ENCODE measurements around the gene ELFN2.
"Not testable (repeated sequence)": the region's sequence is repeated elsewhere in the genome, so short reads cannot be mapped to it uniquely, and the experiment has no call there.

The ELFN2 gene

DNA sequence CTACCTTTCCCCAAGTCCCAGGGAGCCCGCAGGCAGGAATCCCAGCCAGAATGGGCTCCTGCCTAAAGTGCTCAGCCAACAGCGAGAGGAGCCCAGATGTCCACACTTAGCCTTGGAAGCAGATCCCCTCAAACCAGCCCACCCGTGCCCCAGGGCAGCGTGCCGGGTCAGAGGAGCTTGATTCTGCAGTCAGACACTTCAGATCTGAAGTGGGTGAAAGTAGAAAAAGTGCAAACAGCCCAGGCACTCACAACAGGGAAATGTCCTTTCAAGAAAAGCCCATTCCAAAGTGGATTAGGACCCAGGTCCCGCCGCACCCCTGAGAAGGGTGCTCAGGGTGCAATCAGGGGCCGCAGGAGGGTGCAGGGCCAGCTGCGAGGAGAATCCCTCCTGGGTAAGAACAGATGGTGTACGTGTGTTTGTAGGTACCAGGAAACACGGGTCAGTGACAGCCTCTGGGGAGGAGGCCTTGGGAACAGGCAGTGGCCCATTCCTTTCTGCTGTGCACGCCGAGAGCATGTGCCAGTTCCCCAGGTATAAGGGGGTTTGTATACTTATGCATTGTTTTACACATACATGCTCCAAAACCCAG is 17.7 kb downstream of the ELFN2 start:
- no peak for DNase-seq

GRCh38 chr22:37409031-37409430 is 18.2 kb downstream of the ELFN2 start:
- DNase-seq: no peak

DNA sequence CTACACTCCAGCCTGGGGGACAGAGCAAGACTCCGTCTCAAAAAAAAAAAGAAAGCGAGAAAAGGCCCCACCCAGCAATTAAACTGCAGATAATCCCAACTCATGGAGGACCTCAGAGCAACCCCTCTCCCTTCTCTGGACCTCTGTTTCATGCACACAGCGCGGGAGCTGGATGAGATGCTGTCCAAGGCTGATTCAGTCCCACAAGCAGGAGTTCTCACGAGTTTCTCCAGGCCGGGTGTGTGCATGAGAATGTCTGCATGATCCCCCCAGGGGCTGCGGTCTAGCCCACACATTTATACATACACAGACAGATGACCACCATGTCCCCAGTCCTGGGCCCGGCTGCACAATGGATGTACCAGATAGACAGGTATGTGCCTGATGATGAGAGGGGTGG is 19.4 kb downstream of the ELFN2 start:
- no peak for DNase-seq

DNA sequence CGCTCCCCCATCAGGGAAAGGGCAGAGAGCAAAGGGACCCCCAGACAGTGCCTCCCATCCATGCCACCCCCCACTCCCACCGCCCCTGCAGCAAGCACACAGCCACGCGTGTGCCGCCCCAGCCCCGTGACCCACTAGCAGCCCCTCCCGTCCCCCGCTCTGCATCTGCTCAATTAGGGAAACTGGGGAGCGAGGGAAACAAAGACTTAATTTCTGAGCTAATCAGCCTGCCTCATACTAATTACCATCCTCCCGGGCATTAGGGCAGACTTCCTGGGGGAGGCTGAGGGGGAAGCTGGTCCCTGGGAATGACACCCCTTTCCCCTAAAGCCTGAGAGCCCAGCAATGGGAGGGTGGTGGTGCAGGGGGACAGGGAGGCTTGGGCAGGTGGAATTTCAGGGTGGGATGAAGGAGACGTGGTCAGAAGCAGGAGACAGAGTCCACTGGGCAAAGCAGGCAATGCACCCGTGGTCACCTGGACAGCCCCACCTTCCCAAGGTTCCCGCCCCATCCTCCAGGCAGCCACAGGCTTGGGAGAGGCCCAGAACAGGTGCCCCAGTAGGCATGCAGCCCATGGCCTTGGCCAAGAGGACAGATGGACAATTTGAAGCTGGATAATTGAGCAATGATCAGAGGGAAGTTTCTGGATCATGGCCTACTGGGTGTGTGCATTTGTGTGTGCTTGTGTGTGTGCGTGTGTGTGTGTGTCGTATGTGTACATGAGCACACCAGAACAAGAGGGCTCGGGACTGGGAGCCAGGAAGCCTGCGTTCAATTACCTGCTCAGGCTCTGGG is 20.6 kb downstream of the ELFN2 start:
- no peak for DNase-seq

- DNase-seq: no peak
Observed at GRCh38 chr22:37404091-37404490, 23.2 kb downstream of the ELFN2 start.

DNA sequence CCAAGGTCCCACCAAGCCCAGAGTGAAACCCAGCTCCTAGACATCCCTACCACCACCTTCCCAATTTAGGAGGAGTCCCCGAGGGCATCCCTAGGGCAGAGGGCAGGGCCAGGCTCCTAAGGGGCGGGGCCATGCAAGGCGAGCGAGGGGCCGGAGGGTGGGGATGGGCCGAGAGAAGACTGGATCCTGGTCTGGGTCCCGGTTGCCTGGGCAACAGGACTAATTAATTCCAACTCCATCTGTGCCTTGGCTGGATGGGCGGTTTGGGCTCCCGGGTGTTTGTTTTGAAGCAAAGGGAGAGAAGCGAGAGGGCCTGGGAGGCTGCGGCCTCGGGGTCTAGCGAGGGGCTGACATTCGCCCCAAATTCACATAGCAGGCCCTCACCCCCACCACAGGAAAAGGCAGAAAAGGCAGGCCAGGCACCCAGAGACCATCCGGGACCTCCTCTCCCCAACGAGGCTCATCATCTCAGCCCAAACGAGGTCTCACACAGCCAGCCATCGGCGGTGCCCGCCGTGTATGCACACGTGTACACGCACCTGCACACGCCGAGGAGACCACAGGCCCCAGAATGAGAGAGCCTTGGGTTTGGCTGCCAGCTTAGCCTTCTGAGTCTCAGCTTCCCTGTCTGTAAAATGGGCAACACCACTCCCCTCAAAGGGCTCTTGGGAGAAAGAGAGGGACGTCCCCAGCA is 23.9 kb downstream of the ELFN2 start:
- no peak for DNase-seq

- DNase-seq: no peak
Observed at GRCh38 chr22:37402184-37402506, 25.1 kb downstream of the ELFN2 start.

DNA sequence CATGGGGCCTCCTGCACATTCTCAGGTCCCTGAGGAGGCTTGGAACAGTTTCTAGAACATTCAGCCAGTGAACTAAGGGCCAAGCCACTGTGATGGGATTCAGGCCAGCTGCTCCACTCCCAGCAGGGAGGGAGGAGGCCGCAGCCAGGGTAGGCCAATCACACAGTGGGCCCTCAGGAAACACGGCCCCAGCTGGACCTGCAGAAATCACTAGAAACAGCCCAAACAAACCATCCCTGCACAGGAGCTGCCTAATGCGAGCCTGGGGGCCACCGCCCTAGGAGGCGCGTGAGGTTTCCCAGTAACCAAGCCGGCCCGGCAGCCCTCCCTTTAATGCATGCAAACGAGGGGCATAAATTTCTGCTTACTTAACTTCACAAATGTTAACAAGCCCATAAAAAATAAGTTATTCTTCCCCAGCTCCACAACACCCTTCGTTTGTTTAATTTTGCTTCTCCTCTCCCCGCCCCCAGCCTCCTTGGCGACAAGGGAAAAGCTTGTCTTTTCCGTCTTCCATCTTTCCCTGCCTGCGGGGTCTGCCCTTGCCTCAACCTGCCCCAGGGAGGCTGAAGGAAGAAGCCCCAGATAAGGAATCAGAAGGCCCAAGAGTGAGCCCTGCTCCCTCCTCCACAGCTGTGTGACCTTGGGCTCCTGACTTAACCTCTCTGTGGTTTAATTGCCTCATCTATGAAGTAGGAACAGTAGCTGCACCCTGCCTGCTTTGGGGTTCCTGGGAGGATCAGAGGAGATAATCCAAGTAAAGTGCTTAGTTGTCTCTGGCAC is 25.7 kb downstream of the ELFN2 start:
- DNase-seq: no peak

- DNase-seq: no peak
Observed at GRCh38 chr22:37400719-37401118, 26.6 kb downstream of the ELFN2 start.

DNA sequence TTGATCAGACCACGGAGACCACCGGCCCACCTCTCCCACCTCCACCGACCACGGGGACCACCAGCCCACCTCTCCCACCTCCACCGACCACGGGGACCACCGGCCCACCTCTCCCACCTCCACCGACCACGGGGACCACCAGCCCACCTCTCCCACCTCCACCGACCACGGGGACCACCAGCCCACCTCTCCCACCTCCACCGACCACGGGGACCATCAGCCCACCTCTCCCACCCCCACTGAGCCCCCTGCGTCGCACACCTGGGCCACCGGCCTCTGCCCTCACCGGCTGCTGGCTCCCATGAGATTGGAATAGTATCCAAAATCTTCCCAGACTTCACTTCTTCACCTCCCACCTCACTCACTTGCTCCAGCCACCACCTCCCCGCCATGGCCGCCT is 27.8 kb downstream of the ELFN2 start:
- not testable (repeated sequence) for DNase-seq

DNA sequence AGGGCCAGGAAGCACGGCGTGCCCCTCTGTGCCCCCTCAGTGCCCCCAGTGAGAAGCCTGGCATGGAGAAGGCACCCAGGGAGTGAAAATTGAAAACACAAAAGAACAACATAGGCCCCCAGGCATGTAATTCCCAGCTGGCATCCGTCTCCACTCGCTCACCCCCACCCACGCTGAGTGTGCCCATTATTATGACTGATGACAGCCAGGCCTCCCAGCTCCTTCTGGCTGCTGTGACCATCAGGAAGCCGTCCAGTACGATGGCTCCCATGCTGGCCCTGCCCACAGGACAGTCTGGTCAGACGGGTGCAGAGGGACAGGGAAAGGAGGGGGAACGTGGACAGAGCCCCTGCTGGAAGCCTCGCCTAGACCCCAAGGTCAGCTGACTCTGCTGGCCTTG is 30.1 kb downstream of the ELFN2 start:
- DNase-seq: no peak

DNA sequence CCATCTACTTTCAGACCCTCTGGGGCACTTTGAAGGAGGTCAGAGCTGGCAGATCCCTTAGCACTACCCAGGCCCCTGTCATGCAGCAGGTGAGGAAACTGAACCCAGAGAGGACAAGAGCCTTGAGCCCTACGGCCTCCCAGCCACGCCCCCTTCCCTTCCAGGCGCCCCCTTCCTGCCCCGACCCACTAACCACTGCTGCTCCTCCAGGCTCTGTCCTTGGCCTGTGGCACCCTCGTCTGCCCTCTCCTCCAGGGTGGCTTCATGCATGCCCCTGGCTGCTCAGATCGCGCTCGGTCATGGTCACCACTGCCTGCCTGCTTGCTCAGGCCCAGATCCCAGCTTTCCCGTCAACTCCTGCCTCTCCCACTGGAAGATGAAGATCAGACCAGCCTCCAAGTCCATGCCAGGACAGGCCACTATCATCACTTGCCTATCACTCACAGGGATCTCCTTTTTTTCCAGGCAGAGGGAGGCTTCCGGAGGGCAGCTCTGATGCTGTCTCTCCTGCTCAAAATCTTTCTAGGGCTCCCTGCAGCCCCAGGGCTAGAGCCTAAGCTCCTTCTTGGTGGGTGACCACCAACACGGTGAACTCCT is 30.7 kb downstream of the ELFN2 start:
- no peak for DNase-seq

DNA sequence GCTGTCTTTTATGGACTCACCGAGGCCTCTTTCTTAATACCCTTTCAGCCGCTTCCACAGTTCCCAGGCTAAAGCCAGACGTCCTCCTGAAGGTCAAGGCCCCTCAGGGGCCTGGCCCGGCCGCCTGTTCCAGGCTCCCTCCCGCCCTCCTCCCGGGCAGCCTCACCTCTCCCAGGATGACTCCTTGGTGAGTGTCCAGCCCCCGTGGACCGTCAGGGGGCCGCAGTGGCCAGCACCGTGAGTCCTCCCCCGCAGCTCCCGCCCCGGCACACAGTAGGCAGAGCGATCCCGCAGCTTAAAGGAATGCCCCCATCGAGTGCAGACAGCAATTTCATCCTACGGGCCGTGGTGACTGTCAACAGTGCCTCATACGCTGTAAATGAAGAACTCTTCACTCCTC is 32.9 kb downstream of the ELFN2 start:
- DNase-seq: no peak

- no peak for DNase-seq
Observed at GRCh38 chr22:37393746-37394145, 33.5 kb downstream of the ELFN2 start.

DNA sequence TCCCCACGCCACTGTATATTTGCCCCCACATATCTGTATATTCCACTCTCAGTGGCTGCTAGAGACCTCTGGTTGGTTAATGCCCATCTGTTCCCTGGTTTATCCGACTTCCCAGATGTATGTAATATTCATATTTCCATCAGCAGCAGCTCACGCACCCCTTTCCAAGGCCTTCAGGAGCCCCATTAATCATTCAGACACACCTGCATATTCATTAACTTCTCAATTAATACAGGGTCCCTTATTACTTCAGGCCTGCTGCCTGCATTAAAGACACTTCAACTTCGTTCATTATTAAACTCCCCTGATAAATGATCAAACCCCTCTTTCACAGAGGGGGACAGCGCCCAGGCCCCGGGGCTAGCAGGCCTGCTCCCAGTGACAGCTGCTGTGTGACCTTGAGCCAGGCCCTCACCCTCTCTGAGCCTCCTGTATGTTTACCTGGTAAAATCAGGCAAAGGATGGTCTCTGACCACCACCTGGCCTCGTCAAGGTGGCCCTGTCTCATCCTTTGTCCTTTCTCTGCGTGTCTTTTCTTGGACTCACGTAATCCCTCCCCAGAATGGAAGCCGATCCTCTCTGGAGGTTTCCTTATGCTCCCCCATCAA is 34.5 kb downstream of the ELFN2 start:
- no peak for DNase-seq

DNA sequence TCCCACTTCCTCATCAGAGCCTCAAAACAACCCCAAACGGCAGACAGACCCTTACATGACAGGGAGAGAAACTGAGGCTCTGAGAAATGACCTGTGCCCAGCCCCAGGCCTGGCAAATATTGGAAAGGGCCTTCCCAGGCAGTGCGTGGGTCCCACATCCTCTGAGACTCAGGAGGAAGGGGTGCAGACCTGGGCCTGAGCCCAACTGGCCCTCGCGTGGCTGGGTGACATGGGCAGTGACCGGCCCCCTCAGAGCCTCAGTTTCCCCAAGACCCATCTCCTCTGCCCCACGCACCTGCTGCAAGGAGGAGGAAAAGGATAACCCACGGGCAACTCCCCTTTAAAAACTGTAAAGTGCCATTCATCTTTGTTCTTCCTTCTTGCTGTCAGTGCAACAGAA is 35.6 kb downstream of the ELFN2 start:
- DNase-seq: no peak

GRCh38 chr22:37390075-37390474 is 37.2 kb downstream of the ELFN2 start:
- no peak for DNase-seq

- no peak for DNase-seq
Observed at GRCh38 chr22:37388538-37388937, 38.7 kb downstream of the ELFN2 start.

DNA sequence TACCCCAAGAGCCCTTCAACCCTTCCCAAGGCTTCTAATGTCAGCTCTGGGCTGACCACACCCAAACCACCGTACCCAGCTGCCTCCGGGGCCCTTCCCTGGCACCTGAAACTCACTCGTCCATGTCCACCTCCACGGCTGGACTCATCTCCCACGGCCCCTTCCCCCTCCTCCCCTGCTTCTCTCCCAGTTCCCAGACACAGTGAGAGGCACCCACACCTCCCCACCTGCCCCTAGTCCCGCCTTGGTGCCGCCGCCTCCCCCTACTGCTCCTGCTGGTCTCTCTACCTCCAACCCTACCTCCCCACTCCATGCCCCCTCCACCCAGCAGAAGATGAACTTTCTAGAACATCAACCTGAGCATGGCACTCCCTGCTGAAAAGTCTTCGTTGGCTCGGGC is 39.5 kb downstream of the ELFN2 start:
- no peak for DNase-seq

- no peak for DNase-seq
Observed at GRCh38 chr22:37386441-37386840, 40.8 kb downstream of the ELFN2 start.

DNA sequence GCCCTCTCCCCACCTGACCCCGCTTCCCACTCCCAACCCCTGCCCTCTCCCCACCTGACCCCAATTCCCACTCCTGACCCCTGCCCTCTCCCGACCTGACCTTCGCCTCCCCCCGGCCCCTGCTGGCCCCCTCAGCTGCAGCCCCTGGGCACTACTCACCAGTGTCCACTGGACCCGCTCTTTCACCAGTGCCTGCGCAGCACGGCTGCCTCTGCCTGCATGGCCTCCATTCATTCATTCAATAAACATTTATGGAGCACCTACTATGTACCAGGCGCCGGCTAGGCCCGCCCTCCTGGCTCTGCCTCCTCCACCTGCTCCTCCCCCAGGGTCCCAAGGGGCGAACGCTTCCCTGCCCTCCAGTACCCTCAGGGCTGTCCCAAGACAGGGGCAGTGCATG is 42.6 kb downstream of the ELFN2 start:
- DNase-seq: no peak

- no peak for DNase-seq
Observed at GRCh38 chr22:37383341-37383740, 43.9 kb downstream of the ELFN2 start.

DNA sequence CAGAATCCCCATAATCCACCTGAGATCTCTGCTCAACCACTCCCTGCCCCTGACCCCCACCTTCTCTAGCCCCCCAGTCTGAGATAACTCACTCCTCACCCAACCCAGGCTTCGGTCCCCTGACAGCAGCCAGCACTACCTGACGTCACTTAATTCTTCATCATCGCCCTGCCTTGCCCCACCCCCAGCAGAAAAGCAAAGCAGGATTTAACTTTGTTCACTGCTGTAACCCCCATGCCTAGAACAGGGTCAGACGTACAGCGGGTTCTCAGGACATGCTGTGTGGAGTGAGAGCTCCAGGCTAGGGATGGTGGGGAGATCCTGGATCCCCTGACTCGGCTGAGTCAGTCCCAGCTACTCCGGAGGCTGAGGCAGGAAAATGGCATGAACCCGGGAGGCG is 45.8 kb downstream of the ELFN2 start:
- DNase-seq: no peak
